CD4-positive, alpha-beta T cell (primary cell): ENCODE measurements around the gene UBIAD1. TPM values are rescaled to one million over a fixed set of nuclear protein-coding genes. Genes with fewer than 3 reads are reported as not detected.
A peak's percentile ranks its signal among the peaks of the same experiment; 100 is the strongest.

Source experiments
- ATAC-seq: fragments of 200-7000 bp; cut with Tn5 transposase; one replicate; pipeline ENCODE4 v1.10.0; 2022; ENCODE audit warnings: mild to moderate bottlenecking; ENCODE audit not compliant: poor library complexity
- CTCF ChIA-PET: fragments of 350-600 bp; sonication (Branson Sonifier 250); formaldehyde crosslinking; loops from one replicate; lab custom pipeline; 2021; ENCODE audit warnings: antibody characterized with exemption, inconsistent platforms; lab: Charles Lee
- POLR2A ChIA-PET: fragments of 350-600 bp; sonication (Branson Sonifier 250); formaldehyde crosslinking; loops from one replicate; lab custom pipeline; 2021; ENCODE audit warnings: antibody characterized with exemption, inconsistent platforms; lab: Charles Lee
- DNase-seq, 14 experiments: peaks; one replicate each; pipeline ENCODE4 v3.0.0-alpha.2; 2013 to 2020; ENCODE audit warnings: mixed read lengths in 2 of 14
- H3K27ac ChIP-seq, 2 donors: one replicate each; pipeline versions ENCODE4 v1.5.1 to v1.7.0; 2013; ENCODE audit warnings: low read length in 2 of 2, low read depth in 1 of 2, mild to moderate bottlenecking in 1 of 2
- H3K27me3 ChIP-seq, 2 experiments: 1 replicate in 1 of 2; 2 replicates in 1 of 2; pipeline versions ENCODE4 v1.6.1 to v1.7.0; 2013; ENCODE audit warnings: low read length in 2 of 2, control low read depth in 1 of 2, mild to moderate bottlenecking in 1 of 2, moderate library complexity in 1 of 2; ENCODE audit not compliant: insufficient read depth in 2 of 2, control insufficient read depth in 1 of 2
- H3K36me3 ChIP-seq: one replicate; pipeline ENCODE4 v1.6.1; 2013; ENCODE audit warnings: low read length, control low read depth; ENCODE audit not compliant: insufficient read depth
- H3K4me1 ChIP-seq: one replicate; pipeline ENCODE4 v1.6.1; 2013; ENCODE audit warnings: low read length, control low read depth; ENCODE audit not compliant: insufficient read depth
- H3K4me3 ChIP-seq: one replicate; pipeline ENCODE4 v1.5.1; 2013; ENCODE audit warnings: mild to moderate bottlenecking, low read length, moderate library complexity
- H3K9me3 ChIP-seq, 2 experiments: 1 replicate in 1 of 2; 2 replicates in 1 of 2; pipeline versions ENCODE4 v1.6.1 to v1.7.0; 2013; ENCODE audit warnings: low read length in 2 of 2, mild to moderate bottlenecking in 2 of 2, control low read depth in 1 of 2, moderate library complexity in 1 of 2; ENCODE audit not compliant: control insufficient read depth in 1 of 2, insufficient read depth in 1 of 2
- H3K27ac Mint-ChIP-seq: one replicate; pipeline ENCODE4 v1.8.0; 2020; ENCODE audit warnings: mixed read lengths
- H3K27me3 Mint-ChIP-seq: one replicate; pipeline ENCODE4 v1.8.0; 2021; ENCODE audit warnings: mixed read lengths
- H3K36me3 Mint-ChIP-seq: one replicate; pipeline ENCODE4 v1.8.0; 2021; ENCODE audit warnings: low read depth, mixed read lengths
- H3K4me1 Mint-ChIP-seq: one replicate; pipeline ENCODE4 v1.8.0; 2021; ENCODE audit warnings: low read depth, mixed read lengths
- H3K4me3 Mint-ChIP-seq: one replicate; pipeline ENCODE4 v1.8.0; 2020; ENCODE audit warnings: mild to moderate bottlenecking, mixed read lengths
- H3K9me3 Mint-ChIP-seq: one replicate; pipeline ENCODE4 v1.8.0; 2020; ENCODE audit warnings: mixed read lengths
- intact Hi-C, 2 experiments: fragments of 100-400 bp; cut with DNase I in 1 of 2; cut with micrococcal nuclease in 1 of 2; formaldehyde crosslinking; loops; one replicate each; pipeline versions ENCODE4 v1.15.1 to v1.9.0; 2023 to 2025; cut with DNase I, micrococcal nuclease
- total RNA-seq, 174 experiments: library from RNA in 2 of 174; stranded (reverse) in 2 of 174; gene quantifications; one replicate each; pipeline ENCODE4 v1.2.3 and lab custom pipeline; 2021 to 2026
- TF ChIP-seq, protein P1 (sequence below): fragments of 200-600 bp; IDR thresholded peaks from one replicate; pipeline ENCODE4 v1.8.0; 2022; ENCODE audit warnings: antibody characterized with exemption, mild to moderate bottlenecking

UBIAD1 gene
- total RNA-seq, 2 experiments from 2014 or later = 19.2 to 19.3 TPM

DNA sequence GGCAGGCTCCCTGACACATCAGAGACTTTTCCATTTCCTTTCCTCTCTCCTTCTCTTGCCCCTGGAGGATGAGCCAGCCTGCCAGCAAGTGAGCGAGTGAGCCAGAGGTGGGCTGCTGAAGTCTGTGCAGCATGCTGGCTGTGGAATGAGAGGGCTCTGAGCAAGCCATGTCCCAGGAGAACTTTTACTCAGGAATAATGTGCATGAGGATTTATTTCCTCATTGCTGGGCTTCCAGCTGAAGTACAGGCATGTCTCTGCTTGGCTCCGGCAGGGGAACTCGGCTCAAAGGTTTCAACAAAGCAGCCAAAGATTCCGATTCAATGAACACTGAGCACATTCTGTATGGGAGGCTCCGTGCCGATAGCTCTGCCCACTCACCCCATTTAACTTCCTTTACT is 43.7 kb downstream of the UBIAD1 start:
- intact Hi-C loops = no loop called here
- Mint-ChIP-seq H3K36me3 (no peaks in the 10 kb centered on the region), H3K27ac (no peak overlapping the region), H3K9me3 (no peaks in the 10 kb centered on the region), H3K4me3 (no peak overlapping the region), H3K4me1 (peaks cover 15% of the 10 kb centered on the region), H3K27me3 (no peaks in the 10 kb centered on the region)
- Histone ChIP-seq H3K27me3 (no peaks in the 10 kb centered on the region), H3K9me3 (no peaks in the 10 kb centered on the region), H3K27ac (no peak overlapping the region), H3K36me3 (no peaks in the 10 kb centered on the region), H3K4me1 (peaks cover 14% of the 10 kb centered on the region), H3K4me3 (no peak overlapping the region)
- TF ChIP-seq, protein P1, sequence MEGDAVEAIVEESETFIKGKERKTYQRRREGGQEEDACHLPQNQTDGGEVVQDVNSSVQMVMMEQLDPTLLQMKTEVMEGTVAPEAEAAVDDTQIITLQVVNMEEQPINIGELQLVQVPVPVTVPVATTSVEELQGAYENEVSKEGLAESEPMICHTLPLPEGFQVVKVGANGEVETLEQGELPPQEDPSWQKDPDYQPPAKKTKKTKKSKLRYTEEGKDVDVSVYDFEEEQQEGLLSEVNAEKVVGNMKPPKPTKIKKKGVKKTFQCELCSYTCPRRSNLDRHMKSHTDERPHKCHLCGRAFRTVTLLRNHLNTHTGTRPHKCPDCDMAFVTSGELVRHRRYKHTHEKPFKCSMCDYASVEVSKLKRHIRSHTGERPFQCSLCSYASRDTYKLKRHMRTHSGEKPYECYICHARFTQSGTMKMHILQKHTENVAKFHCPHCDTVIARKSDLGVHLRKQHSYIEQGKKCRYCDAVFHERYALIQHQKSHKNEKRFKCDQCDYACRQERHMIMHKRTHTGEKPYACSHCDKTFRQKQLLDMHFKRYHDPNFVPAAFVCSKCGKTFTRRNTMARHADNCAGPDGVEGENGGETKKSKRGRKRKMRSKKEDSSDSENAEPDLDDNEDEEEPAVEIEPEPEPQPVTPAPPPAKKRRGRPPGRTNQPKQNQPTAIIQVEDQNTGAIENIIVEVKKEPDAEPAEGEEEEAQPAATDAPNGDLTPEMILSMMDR = no peak
- ChIA-PET POLR2A (no interaction called here), CTCF (no interaction called here)
- no peak for DNase-seq
- ATAC-seq = no peak

GRCh38 chr1:11318982-11319381 is 46.0 kb downstream of the UBIAD1 start:
- Mint-ChIP-seq H3K36me3 (no peaks in the 10 kb centered on the region), H3K9me3 (no peaks in the 10 kb centered on the region), H3K4me3 (no peak overlapping the region), H3K27ac (no peak overlapping the region), H3K27me3 (no peaks in the 10 kb centered on the region), H3K4me1 (peaks cover 6% of the 10 kb centered on the region)
- Histone ChIP-seq H3K27ac (no peak overlapping the region), H3K4me1 (peaks cover 6% of the 10 kb centered on the region), H3K9me3 (no peaks in the 10 kb centered on the region), H3K27me3 (no peaks in the 10 kb centered on the region), H3K4me3 (no peak overlapping the region), H3K36me3 (no peaks in the 10 kb centered on the region)
- TF ChIP-seq, protein P1 = no peak
- POLR2A ChIA-PET = no interaction called here
- intact Hi-C loops = no loop called here
- ATAC-seq (no peak), DNase-seq (no peak)
- CTCF ChIA-PET = no interaction called here

- Mint-ChIP-seq H3K4me3 (no peak overlapping the region), H3K4me1 (peaks cover 6% of the 10 kb centered on the region), H3K36me3 (no peaks in the 10 kb centered on the region), H3K27ac (no peak overlapping the region), H3K27me3 (no peaks in the 10 kb centered on the region), H3K9me3 (no peaks in the 10 kb centered on the region)
- H3K27me3 ChIP-seq = no peaks in the 10 kb centered on the region
- ChIA-PET POLR2A (no interaction called here), CTCF (interaction anchor here (1.0 to 1.5 kb wide), 2 partner anchors 78 to 322 kb away, joined by 3 to 4 read pairs; no protein-coding TSS in a partner anchor)
- no peaks in the 10 kb centered on the region for H3K36me3 ChIP-seq
- H3K4me3 ChIP-seq = no peak overlapping the region
- H3K4me1 ChIP-seq = peaks cover 6% of the 10 kb centered on the region
- ATAC-seq (peak; percentile 37), DNase-seq (peak in 13 of 14 experiments; percentile 9 to 58 (median 26))
- TF ChIP-seq, protein P1 = peak; percentile 67
- H3K27ac ChIP-seq = no peak overlapping the region
- no peaks in the 10 kb centered on the region for H3K9me3 ChIP-seq
- intact Hi-C loops = no loop called here
Measured at GRCh38 chr1:11320153-11320936, 47.3 kb downstream of the UBIAD1 start.
